ENCODE measurements around the gene CNN3. TPM values are rescaled to one million over a fixed set of nuclear protein-coding genes. Genes with fewer than 3 reads are reported as not detected.

CNN3 gene
- polyA plus RNA-seq, 1 of the 3 experiments (the other 2 are of a cell fraction) = 204 TPM

DNA sequence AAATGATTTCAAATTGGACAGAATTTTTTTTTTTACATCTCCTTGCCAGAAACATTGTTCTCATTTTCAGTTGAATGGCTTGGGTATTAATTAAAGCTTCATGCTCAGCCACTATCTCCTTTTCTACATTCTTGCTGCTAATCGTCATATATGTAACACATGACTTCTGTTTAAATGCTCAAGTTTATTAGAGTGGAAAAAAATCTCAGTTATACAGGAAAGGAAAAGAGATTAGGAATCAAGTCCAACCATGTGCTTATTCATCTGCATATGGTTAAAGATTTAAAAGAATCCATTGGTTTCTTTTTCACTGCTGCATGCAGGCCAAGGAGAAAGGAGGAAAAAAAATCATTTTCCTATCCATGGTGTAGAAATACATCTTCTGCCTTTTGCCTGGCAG, 47.3 kb upstream of the CNN3 start:
- no peaks in the 10 kb centered on the region for H3K9me2 ChIP-seq
- H3K4me3 ChIP-seq (ENCODE audit: low read depth in 2 of 2, low read length in 1 of 2) = no peak overlapping the region
- H3K79me2 ChIP-seq (ENCODE audit: insufficient read depth) = no peaks in the 10 kb centered on the region
- H3K36me3 ChIP-seq (replicated peaks in 1 of 2; ENCODE audit: control insufficient read depth in 1 of 2, insufficient read depth in 2 of 2, low read length in 1 of 2) = peaks cover 0 to 4% of the 10 kb centered on the region in 2 experiments
- H3K4me1 ChIP-seq (ENCODE audit: control insufficient read depth in 1 of 2, insufficient read depth in 2 of 2, low read depth in 1 of 2, low read length in 1 of 2) = peaks cover 16 to 29% of the 10 kb centered on the region in 2 experiments
- peak overlapping the region; percentile 36; the same call in 1 of the 2 replicates for H3K4me2 ChIP-seq
- no peaks in the 10 kb centered on the region for H3K27me3 ChIP-seq (ENCODE audit: insufficient read depth)
- no peaks in the 10 kb centered on the region for H3K9me3 ChIP-seq
- peak overlapping the region; percentile 67 to 82; a peak in 3 of 4 replicates for H3K27ac ChIP-seq (ENCODE audit: low read depth in 2 of 2, low read length in 1 of 2)
- no peaks in the 10 kb centered on the region for H4K20me1 ChIP-seq (ENCODE audit: insufficient read depth)
- H3F3A ChIP-seq (replicated peaks; ENCODE audit: insufficient read depth) = peaks cover 32% of the 10 kb centered on the region
- ChIA-PET POLR2A (no interaction called here), CTCF (interaction anchor here (1.6 kb wide), 1 partner anchor 120 kb away, joined by 5 read pairs; no protein-coding TSS in a partner anchor)
- WGBS (ENCODE audit: low lambda C conversion rate) = 56% methylated on average over 1 of the region's 1 CpG
- peak overlapping the region; percentile 47; the same call in 1 of the 2 replicates for H3K9ac ChIP-seq
- TF ChIP-seq ZBTB33 (IDR thresholded peaks at IDR 0.05; ENCODE audit: borderline replicate concordance, low read depth) = no peak
- no peak for TF ChIP-seq MEF2A (IDR thresholded peaks at IDR 0.05; ENCODE audit: borderline replicate concordance, low read depth)
- TF ChIP-seq, protein P1, sequence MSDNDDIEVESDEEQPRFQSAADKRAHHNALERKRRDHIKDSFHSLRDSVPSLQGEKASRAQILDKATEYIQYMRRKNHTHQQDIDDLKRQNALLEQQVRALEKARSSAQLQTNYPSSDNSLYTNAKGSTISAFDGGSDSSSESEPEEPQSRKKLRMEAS (IDR thresholded peaks at IDR 0.05; ENCODE audit: low read depth) = 0 out of 2 replicates have a peak, but pooled peaks have one; percentile 37
- peak overlapping the region; percentile 40; the same call in 1 of the 2 replicates for H2AFZ ChIP-seq (ENCODE audit: low read depth)
- no peak for DNase-seq

DNA sequence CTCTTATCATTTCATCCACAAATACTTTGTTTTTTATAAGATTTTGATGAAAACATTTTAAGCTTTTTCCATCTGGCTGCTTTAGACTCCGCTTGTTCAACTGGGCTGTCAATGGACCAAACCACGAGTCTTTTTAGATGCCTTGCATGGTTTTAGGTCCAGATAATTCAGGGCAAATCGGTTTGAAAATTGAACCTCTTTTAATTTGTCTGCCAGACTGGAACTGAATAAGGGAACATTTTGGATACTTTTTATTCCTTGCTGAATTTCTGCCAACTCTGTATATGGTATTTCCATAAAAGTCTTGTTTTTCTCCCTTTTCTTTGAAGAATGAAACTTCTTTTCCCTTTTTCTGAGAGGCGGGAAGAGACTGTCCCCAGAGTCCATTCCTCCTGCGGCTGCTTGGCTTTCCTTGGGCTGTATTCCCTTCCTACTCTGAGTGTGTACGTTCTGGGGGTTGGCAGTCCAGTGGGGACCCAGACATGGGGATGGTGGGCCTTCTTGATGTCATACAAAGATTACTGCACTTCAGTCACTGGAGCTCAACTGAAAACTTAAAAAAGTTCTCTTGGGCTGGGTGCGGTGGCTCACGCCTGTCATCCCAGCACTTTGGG, 46.5 kb upstream of the CNN3 start:
- H4K20me1 ChIP-seq (ENCODE audit: insufficient read depth) = no peaks in the 10 kb centered on the region
- peaks cover 16 to 29% of the 10 kb centered on the region in 2 experiments for H3K4me1 ChIP-seq (ENCODE audit: control insufficient read depth in 1 of 2, insufficient read depth in 2 of 2, low read depth in 1 of 2, low read length in 1 of 2)
- H3K4me2 ChIP-seq = no peak overlapping the region
- no peak overlapping the region for H3K9ac ChIP-seq
- no peaks in the 10 kb centered on the region for H3K79me2 ChIP-seq (ENCODE audit: insufficient read depth)
- no peak overlapping the region for H2AFZ ChIP-seq (ENCODE audit: low read depth)
- 88% methylated on average over 8 of the region's 8 CpGs for WGBS (ENCODE audit: low lambda C conversion rate)
- no peak for DNase-seq
- peaks cover 32% of the 10 kb centered on the region for H3F3A ChIP-seq (replicated peaks; ENCODE audit: insufficient read depth)
- peaks cover 0 to 3% of the 10 kb centered on the region in 2 experiments for H3K36me3 ChIP-seq (replicated peaks in 1 of 2; ENCODE audit: control insufficient read depth in 1 of 2, insufficient read depth in 2 of 2, low read length in 1 of 2)
- peak overlapping the region; percentile 44 to 82; a peak in 2 of 4 replicates for H3K27ac ChIP-seq (ENCODE audit: low read depth in 2 of 2, low read length in 1 of 2)
- no peaks in the 10 kb centered on the region for H3K9me2 ChIP-seq
- H3K9me3 ChIP-seq = no peaks in the 10 kb centered on the region
- ChIA-PET POLR2A (no interaction called here), CTCF (interaction anchor here (1.6 kb wide), 1 partner anchor 119 kb away, joined by 5 read pairs; no protein-coding TSS in a partner anchor)
- H3K4me3 ChIP-seq (ENCODE audit: low read depth in 2 of 2, low read length in 1 of 2) = no peak overlapping the region
- TF ChIP-seq CHD2 (IDR thresholded peaks at IDR 0.05; ENCODE audit: low read length, partially characterized antibody) = no peak
- no peak for TF ChIP-seq RAD21 (IDR thresholded peaks at IDR 0.05; ENCODE audit: low read length)
- no peak for TF ChIP-seq TCF12 (IDR thresholded peaks at IDR 0.05)
- TF ChIP-seq ELF1 (IDR thresholded peaks at IDR 0.05) = no peak
- no peak for TF ChIP-seq MXI1 (IDR thresholded peaks at IDR 0.05; ENCODE audit: low read depth, low read length)
- TF ChIP-seq POLR2AphosphoS5 (IDR thresholded peaks at IDR 0.05; ENCODE audit: low read depth, low read length) = no peak
- TF ChIP-seq RCOR1 (IDR thresholded peaks at IDR 0.05; ENCODE audit: low read length) = no peak
- TF ChIP-seq USF2 (IDR thresholded peaks at IDR 0.05; ENCODE audit: borderline replicate concordance, low read depth, low read length) = no peak
- TF ChIP-seq, protein P2, sequence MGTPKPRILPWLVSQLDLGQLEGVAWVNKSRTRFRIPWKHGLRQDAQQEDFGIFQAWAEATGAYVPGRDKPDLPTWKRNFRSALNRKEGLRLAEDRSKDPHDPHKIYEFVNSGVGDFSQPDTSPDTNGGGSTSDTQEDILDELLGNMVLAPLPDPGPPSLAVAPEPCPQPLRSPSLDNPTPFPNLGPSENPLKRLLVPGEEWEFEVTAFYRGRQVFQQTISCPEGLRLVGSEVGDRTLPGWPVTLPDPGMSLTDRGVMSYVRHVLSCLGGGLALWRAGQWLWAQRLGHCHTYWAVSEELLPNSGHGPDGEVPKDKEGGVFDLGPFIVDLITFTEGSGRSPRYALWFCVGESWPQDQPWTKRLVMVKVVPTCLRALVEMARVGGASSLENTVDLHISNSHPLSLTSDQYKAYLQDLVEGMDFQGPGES (IDR thresholded peaks at IDR 0.05; ENCODE audit: low read depth, low read length) = no peak
- TF ChIP-seq SIN3A (IDR thresholded peaks at IDR 0.05; ENCODE audit: borderline replicate concordance, low read depth, low read length) = no peak
- no peak for TF ChIP-seq PBX3 (IDR thresholded peaks at IDR 0.05)
- no peaks in the 10 kb centered on the region for H3K27me3 ChIP-seq (ENCODE audit: insufficient read depth)
